ENCODE data around the gene TBC1D14.
A peak's percentile ranks its signal among the peaks of the same experiment; 100 is the strongest.

The TBC1D14 gene

DNA sequence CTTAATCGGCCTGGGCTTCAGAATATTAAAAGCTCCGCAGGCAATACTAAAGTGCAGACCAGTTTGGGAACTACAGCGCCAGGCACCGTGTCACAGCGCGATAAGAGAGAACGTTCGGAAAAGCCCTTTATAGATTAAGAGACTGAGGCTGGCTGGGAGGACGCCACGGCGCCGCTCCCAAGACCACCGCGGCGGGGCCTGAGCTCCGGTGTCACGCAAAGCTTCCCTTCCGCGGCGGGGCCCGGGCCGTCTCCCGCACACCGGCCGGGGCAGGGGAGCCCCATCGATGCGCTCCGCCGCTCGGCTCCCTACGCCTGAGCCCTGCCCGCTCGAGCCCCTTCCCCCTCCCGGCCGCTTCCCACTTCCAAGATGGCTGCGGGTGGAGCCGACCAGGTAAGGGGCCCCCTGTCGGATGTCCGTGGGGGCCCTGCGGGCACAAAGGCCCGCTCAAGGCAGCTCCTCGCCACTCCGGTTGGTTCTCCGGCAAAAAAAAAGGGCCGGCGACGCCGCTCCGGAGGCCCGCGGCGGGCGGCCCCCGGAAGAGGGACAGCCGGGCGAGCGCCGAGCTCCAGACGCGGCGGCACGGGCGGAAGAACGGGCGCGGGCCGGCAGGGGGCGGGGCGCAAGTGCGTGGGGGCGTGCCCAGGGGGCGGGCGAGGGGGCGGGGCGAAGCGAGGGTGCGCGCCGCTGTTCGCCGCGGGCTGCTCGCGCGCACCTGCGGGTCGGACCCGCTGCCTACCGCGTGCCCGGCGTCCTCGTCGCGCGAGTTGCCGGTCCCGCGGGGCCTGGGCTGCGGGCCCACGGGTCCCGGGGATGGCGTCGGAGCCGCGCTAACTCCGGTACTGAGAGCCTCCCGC is at the start of gene TBC1D14:
TBC1D14 (plus strand) TSS at position 714 of the 857 bp plus-strand sequence. CDS start 13,564 bp downstream, outside the sequence.
- peak; percentile 96 for DNase-seq (ENCODE audit: extremely low spot score)
- TF ChIP-seq, protein P1, sequence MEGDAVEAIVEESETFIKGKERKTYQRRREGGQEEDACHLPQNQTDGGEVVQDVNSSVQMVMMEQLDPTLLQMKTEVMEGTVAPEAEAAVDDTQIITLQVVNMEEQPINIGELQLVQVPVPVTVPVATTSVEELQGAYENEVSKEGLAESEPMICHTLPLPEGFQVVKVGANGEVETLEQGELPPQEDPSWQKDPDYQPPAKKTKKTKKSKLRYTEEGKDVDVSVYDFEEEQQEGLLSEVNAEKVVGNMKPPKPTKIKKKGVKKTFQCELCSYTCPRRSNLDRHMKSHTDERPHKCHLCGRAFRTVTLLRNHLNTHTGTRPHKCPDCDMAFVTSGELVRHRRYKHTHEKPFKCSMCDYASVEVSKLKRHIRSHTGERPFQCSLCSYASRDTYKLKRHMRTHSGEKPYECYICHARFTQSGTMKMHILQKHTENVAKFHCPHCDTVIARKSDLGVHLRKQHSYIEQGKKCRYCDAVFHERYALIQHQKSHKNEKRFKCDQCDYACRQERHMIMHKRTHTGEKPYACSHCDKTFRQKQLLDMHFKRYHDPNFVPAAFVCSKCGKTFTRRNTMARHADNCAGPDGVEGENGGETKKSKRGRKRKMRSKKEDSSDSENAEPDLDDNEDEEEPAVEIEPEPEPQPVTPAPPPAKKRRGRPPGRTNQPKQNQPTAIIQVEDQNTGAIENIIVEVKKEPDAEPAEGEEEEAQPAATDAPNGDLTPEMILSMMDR (IDR thresholded peaks at IDR 0.05; ENCODE audit: control extremely low read depth, extremely low read depth, low read depth, missing control alignments): no peak
- POLR2A ChIA-PET: interaction anchor here (0.6 kb wide), 1 partner anchor 347 kb away, joined by 3 read pairs; no protein-coding TSS in a partner anchor
- CTCF ChIA-PET: interaction anchor here (0.7 to 6.1 kb wide), 22 partner anchors 8 to 205 kb away, joined by 3 to 28 read pairs (median 4); partner anchors contain the start of genes GRPEL1 and TADA2B

- TF ChIP-seq, protein P1 (IDR thresholded peaks at IDR 0.05; ENCODE audit: control extremely low read depth, extremely low read depth, low read depth, missing control alignments): no peak
- ChIA-PET POLR2A (no interaction called here), CTCF (interaction anchor here (0.9 to 2.1 kb wide), 4 partner anchors 8 to 148 kb away, joined by 3 to 7 read pairs (median 4); no protein-coding TSS in a partner anchor)
- DNase-seq (ENCODE audit: extremely low spot score): no peak
Observed at GRCh38 chr4:6868386-6868785, 41.2 kb upstream of the TBC1D14 start.

GRCh38 chr4:6869944-6870343 is 39.7 kb upstream of the TBC1D14 start:
- ChIA-PET CTCF (interaction anchor here (1.0 to 1.4 kb wide), 3 partner anchors 15 to 150 kb away, joined by 3 to 6 read pairs (median 3); no protein-coding TSS in a partner anchor), POLR2A (no interaction called here)
- TF ChIP-seq, protein P1 (IDR thresholded peaks at IDR 0.05; ENCODE audit: control extremely low read depth, extremely low read depth, low read depth, missing control alignments): no peak
- DNase-seq (ENCODE audit: extremely low spot score): no peak

- TF ChIP-seq, protein P1 (IDR thresholded peaks at IDR 0.05; ENCODE audit: control extremely low read depth, extremely low read depth, low read depth, missing control alignments): peak; percentile 34
- ChIA-PET CTCF (interaction anchor here (0.6 to 7.5 kb wide), 72 partner anchors 7 to 231 kb away, joined by 3 to 190 read pairs (median 6); partner anchors contain the start of genes BLOC1S4, GRPEL1, KIAA0232 and MRFAP1L1), POLR2A (no interaction called here)
- no peak for DNase-seq (ENCODE audit: extremely low spot score)
Observed at GRCh38 chr4:6873291-6873690, 36.3 kb upstream of the TBC1D14 start.

DNA sequence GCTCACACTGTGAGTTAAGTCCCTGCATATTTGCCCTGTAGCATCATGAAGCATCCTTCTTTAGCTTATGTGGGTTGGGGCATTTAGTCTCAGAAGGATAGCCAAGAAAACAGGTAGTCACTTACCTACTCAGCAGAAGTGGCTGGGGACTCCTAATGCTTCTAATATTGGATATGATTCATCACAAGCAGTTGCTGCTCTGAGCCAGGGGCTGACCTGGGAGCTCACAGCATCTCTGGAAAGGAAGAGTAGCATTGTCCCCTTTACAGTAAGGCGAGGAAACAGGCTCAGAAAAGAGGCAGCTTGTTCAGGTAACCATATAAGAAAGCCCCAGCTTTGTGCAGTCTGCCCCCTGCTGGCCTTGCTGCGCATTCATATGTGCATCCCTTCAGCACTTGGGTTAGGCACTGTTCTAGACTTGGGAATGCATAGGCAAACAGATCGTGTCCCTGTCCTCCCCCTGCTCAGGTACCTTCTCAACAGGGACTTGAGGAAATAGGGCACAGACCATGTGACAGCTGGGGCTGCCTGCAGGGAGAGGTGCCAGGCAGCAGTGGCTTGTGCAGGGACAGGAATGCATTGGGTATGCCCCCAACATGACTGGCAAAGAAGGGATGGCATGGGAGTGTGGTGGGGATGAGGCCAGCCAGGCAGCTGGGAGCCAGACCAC is 35.7 kb upstream of the TBC1D14 start:
- DNase-seq (ENCODE audit: extremely low spot score): peak; percentile 76
- ChIA-PET POLR2A (no interaction called here), CTCF (interaction anchor here (0.6 to 7.5 kb wide), 72 partner anchors 8 to 232 kb away, joined by 3 to 190 read pairs (median 6); partner anchors contain the start of genes BLOC1S4, GRPEL1, KIAA0232 and MRFAP1L1)
- TF ChIP-seq, protein P1 (IDR thresholded peaks at IDR 0.05; ENCODE audit: control extremely low read depth, extremely low read depth, low read depth, missing control alignments): peak; percentile 87

DNA sequence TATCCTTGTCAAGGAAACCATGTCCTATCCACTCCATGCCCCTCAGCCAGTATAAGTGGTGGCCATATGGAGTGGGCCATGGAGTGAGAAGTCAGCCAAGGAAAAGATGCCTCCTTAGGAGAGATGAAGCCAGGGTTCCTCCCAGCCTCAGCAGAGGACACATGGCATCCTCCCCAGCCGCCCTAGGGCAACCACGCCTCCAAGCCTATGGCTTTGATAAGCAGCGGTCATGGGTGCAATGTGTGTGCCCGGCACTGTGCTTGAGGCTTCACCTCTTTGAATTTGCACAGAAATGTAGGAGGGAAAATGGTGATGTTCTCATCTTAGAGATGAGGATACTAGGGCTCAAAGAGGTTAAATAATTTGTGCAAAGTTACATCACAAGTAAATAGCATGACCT is 34.6 kb upstream of the TBC1D14 start:
- ChIA-PET CTCF (interaction anchor here (0.9 to 7.5 kb wide), 24 partner anchors 9 to 208 kb away, joined by 3 to 190 read pairs (median 13); partner anchors contain the start of genes BLOC1S4 and KIAA0232), POLR2A (no interaction called here)
- DNase-seq (ENCODE audit: extremely low spot score): no peak
- TF ChIP-seq, protein P1 (IDR thresholded peaks at IDR 0.05; ENCODE audit: control extremely low read depth, extremely low read depth, low read depth, missing control alignments): no peak

Data from GM10248 (cell line).